HepG2 (cell line): ENCODE data around the gene COQ6. TPM values are rescaled to one million over a fixed set of nuclear protein-coding genes. Genes with fewer than 3 reads are reported as not detected.
A peak's percentile ranks its signal among the peaks of the same experiment; 100 is the strongest.

Source experiments
- ATF1 ChIP-seq: IDR thresholded peaks from 2 replicates; pipeline ENCODE4 v1.6.1; 2016; ENCODE audit warnings: mild to moderate bottlenecking, control low read depth
- CEBPB ChIP-seq: IDR thresholded peaks from 2 replicates; pipeline ENCODE4 v1.6.1; 2011; ENCODE audit warnings: low read depth, low read length, improper control_type of control experiment, borderline replicate concordance
- DZIP1 ChIP-seq: sonication (generic); formaldehyde crosslinking; IDR thresholded peaks from 2 replicates; pipeline ENCODE4 v1.5.0; 2020; ENCODE audit warnings: mild to moderate bottlenecking, missing genetic modification reagents
- EP300 ChIP-seq, 3 experiments: sonication (generic) in 1 of 3; formaldehyde crosslinking in 1 of 3; IDR thresholded peaks; 2 replicates each; pipeline versions ENCODE4 v1.5.1 to v1.6.1; 2011 to 2020; ENCODE audit warnings: low read depth in 2 of 3, low read length in 2 of 3, borderline replicate concordance in 1 of 3, improper control_type of control experiment in 1 of 3, mild to moderate bottlenecking in 1 of 3, missing genetic modification reagents in 1 of 3, moderate library complexity in 1 of 3
- ESRRA ChIP-seq: sonication (generic); formaldehyde crosslinking; IDR thresholded peaks from 2 replicates; pipeline ENCODE4 v1.5.1; 2020; ENCODE audit warnings: mild to moderate bottlenecking, low read depth, missing genetic modification reagents
- MIER2 ChIP-seq: IDR thresholded peaks from 2 replicates; pipeline ENCODE4 v1.6.1; 2016; ENCODE audit warnings: missing biosample characterization, missing genetic modification reagents
- NR2F6 ChIP-seq, 2 experiments: IDR thresholded peaks; 2 replicates each; pipeline ENCODE4 v1.6.1; 2016; ENCODE audit warnings: antibody characterized with exemption in 1 of 2, mild to moderate bottlenecking in 1 of 2
- PRMT3 ChIP-seq: sonication (generic); formaldehyde crosslinking; IDR thresholded peaks from 2 replicates; pipeline ENCODE4 v1.8.1; 2022; ENCODE audit warnings: low read depth, mild to moderate bottlenecking, moderate library complexity, missing genetic modification reagents, borderline replicate concordance
- RFXANK ChIP-seq: IDR thresholded peaks from 2 replicates; pipeline ENCODE4 v1.6.1; 2016
- RXRA ChIP-seq: sonication (generic); formaldehyde crosslinking; IDR thresholded peaks from 2 replicates; pipeline ENCODE4 v1.5.1; 2020; ENCODE audit warnings: missing genetic modification reagents
- SP4 ChIP-seq: sonication (generic); formaldehyde crosslinking; IDR thresholded peaks from 2 replicates; pipeline ENCODE4 v1.8.1; 2023; ENCODE audit warnings: mild to moderate bottlenecking, missing genetic modification reagents
- ZBTB20 ChIP-seq: sonication (generic); formaldehyde crosslinking; IDR thresholded peaks from 2 replicates; pipeline ENCODE4 v1.8.1; 2023; ENCODE audit warnings: missing genetic modification reagents, low read depth, mild to moderate bottlenecking, borderline replicate concordance
- ZNF326 ChIP-seq: sonication (generic); formaldehyde crosslinking; IDR thresholded peaks from 2 replicates; pipeline ENCODE4 v1.4.0; 2020; ENCODE audit warnings: missing genetic modification reagents, borderline replicate concordance
- ZNF496 ChIP-seq: sonication (generic); formaldehyde crosslinking; IDR thresholded peaks from 2 replicates; pipeline ENCODE4 v1.8.1; 2023; ENCODE audit warnings: mild to moderate bottlenecking, moderate library complexity, missing genetic modification reagents; ENCODE audit not compliant: insufficient replicate concordance
- polyA plus RNA-seq, 8 experiments: library from polyadenylated mRNA; depleted of rRNA in 3 of 8; stranded (reverse) in 7 of 8; unstranded in 1 of 8; fragments of >200 nt; fragmentation: Illumina TruSeq in 4 of 8; extraction: Trizol in 4 of 8; gene quantifications; 2 replicates each; pipeline versions ENCODE4 v1.2.1 to v1.2.3, GENCODE V29; 2011 to 2016; ENCODE audit warnings: low read depth in 4 of 8, missing spikeins in 1 of 8, mixed read lengths in 1 of 8; ENCODE audit not compliant: insufficient read depth in 1 of 8
- total RNA-seq, 5 experiments: library from RNA; depleted of rRNA; stranded (reverse); fragments of >200 nt; fragmentation: Illumina TruSeq; extraction: Trizol; gene quantifications; 2 replicates each; pipeline ENCODE4 v1.2.3, GENCODE V29; 2016; ENCODE audit warnings: low read depth in 1 of 5
- TF ChIP-seq, protein P1 (sequence below): sonication (generic); formaldehyde crosslinking; IDR thresholded peaks from 2 replicates; pipeline ENCODE4 v1.8.1; 2023; ENCODE audit warnings: mild to moderate bottlenecking, moderate library complexity, missing genetic modification reagents
- TF ChIP-seq, protein P2 (sequence below): sonication (generic); formaldehyde crosslinking; IDR thresholded peaks from 2 replicates; pipeline ENCODE4 v1.5.1; 2020; ENCODE audit warnings: missing genetic modification reagents, mild to moderate bottlenecking, borderline replicate concordance
- TF ChIP-seq, protein P3 (sequence below): IDR thresholded peaks from 2 replicates; pipeline ENCODE4 v1.6.1; 2018; ENCODE audit warnings: missing genetic modification reagents, mild to moderate bottlenecking, missing compliant biosample characterization
- TF ChIP-seq, protein P4 (sequence below): IDR thresholded peaks from 2 replicates; pipeline ENCODE4 v1.6.1; 2016; ENCODE audit warnings: mild to moderate bottlenecking

COQ6 gene
- total and polyA plus RNA-seq, 2 of the 13 experiments (the other 11 are each of a cell fraction or from before 2014, with no cell fraction given), result 18.9 to 34.7 TPM

DNA sequence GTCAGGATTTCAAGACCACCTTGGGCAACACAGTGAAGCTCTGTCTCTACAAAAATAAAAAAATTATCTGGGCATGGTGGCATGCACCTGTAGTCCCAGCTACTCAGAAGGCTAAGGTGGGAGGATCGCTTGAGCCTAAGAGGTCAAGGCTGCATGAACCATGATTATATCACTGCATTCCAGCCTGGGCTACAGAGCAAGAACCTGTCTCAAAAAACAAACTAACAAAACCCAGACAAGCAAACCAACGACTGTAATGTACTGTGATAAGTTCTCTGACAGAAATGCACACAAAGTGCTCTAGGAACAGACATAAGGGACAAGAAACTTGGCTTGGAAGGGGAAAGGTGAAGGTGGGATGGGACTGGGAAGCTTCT, 46.6 kb downstream of the COQ6 start (continued):
- TF ChIP-seq ZNF326 (CRISPR knock-in tag) (no peak), ATF1 (CRISPR knock-in tag) (0 out of 2 replicates have a peak, but pooled peaks have one; percentile 4), ZBTB20 (CRISPR knock-in tag) (peak; percentile 70; the same call in 1 of the 2 replicates), PRMT3 (CRISPR knock-in tag) (no peak), MIER2 (no peak), NR2F6 (IDR thresholded peaks at IDR 0.05) (peak; percentile 98), NR2F6 (CRISPR knock-in tag; IDR thresholded peaks at IDR 0.05) (peak; percentile 99), RFXANK (CRISPR knock-in tag) (no peak), DZIP1 (no peak), EP300 (IDR thresholded peaks at IDR 0.05; ENCODE audit: low read depth in 2 of 2, low read length in 2 of 2) (peak in 1 of 2 experiments; percentile 65; a peak in 2 of 4 replicates), EP300 (CRISPR knock-in tag; IDR thresholded peaks at IDR 0.05; ENCODE audit: borderline replicate concordance) (peak; percentile 67; the same call in 1 of the 2 replicates), ESRRA (peak; percentile 35; the same call in 1 of the 2 replicates), ZNF496 (CRISPR knock-in tag) (no peak), SP4 (CRISPR knock-in tag) (0 out of 2 replicates have a peak, but pooled peaks have one; percentile 13), RXRA (CRISPR knock-in tag) (peak; percentile 79; the same call in 1 of the 2 replicates), CEBPB (no peak)
- TF ChIP-seq, protein P1, sequence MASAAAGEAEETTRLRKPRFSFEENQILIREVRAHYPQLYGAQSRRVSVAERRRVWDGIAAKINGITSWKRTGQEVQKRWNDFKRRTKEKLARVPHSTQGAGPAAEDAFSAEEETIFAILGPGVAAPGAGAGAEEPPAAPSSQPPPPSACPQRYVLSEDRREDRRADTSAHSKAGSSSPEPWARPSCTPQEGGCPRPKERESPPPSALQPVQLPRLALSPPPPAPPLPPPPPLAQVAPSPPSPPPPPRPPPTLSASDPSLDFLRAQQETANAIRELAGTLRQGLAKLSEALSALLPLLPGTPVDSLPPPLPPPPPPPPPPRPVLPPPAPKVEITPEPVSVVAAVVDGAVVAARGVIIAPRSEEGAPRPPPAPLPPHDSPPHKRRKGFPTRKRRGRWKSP, result no peak
- TF ChIP-seq, protein P2, sequence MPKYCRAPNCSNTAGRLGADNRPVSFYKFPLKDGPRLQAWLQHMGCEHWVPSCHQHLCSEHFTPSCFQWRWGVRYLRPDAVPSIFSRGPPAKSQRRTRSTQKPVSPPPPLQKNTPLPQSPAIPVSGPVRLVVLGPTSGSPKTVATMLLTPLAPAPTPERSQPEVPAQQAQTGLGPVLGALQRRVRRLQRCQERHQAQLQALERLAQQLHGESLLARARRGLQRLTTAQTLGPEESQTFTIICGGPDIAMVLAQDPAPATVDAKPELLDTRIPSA (CRISPR knock-in tag), result no peak
- TF ChIP-seq, protein P3, sequence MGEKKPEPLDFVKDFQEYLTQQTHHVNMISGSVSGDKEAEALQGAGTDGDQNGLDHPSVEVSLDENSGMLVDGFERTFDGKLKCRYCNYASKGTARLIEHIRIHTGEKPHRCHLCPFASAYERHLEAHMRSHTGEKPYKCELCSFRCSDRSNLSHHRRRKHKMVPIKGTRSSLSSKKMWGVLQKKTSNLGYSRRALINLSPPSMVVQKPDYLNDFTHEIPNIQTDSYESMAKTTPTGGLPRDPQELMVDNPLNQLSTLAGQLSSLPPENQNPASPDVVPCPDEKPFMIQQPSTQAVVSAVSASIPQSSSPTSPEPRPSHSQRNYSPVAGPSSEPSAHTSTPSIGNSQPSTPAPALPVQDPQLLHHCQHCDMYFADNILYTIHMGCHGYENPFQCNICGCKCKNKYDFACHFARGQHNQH, result peak; percentile 79
- TF ChIP-seq, protein P4, sequence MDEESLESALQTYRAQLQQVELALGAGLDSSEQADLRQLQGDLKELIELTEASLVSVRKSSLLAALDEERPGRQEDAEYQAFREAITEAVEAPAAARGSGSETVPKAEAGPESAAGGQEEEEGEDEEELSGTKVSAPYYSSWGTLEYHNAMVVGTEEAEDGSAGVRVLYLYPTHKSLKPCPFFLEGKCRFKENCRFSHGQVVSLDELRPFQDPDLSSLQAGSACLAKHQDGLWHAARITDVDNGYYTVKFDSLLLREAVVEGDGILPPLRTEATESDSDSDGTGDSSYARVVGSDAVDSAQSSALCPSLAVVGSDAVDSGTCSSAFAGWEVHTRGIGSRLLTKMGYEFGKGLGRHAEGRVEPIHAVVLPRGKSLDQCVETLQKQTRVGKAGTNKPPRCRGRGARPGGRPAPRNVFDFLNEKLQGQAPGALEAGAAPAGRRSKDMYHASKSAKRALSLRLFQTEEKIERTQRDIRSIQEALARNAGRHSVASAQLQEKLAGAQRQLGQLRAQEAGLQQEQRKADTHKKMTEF (CRISPR knock-in tag), result peak; percentile 29; the same call in 1 of the 2 replicates
